ENCODE results near the gene ETDC.

Gene ETDC

GRCh38 chrX:135331525-135331924, 22.2 kb downstream of the ETDC start:
- Mint-ChIP-seq H3K27me3 (ENCODE audit: low read depth) (no peaks in the 10 kb centered on the region), H3K27ac (no peak overlapping the region), H3K4me1 (no peaks in the 10 kb centered on the region), H3K9me3 (peaks cover 19% of the 10 kb centered on the region), H3K36me3 (ENCODE audit: low read depth) (peaks cover 40% of the 10 kb centered on the region), H3K4me3 (no peak overlapping the region)
- TF ChIP-seq CTCF (IDR thresholded peaks at IDR 0.05; ENCODE audit: unreplicated experiment in 3 of 3) = no peak

- Mint-ChIP-seq H3K27ac (no peak overlapping the region), H3K36me3 (ENCODE audit: low read depth) (peaks cover 10% of the 10 kb centered on the region), H3K4me3 (peak overlapping the region; percentile 62 to 96 (median 95)), H3K4me1 (peaks cover 41% of the 10 kb centered on the region), H3K27me3 (ENCODE audit: low read depth) (no peaks in the 10 kb centered on the region), H3K9me3 (peaks cover 4% of the 10 kb centered on the region)
- no peak for TF ChIP-seq CTCF (IDR thresholded peaks at IDR 0.05; ENCODE audit: unreplicated experiment in 3 of 3)
Observed at GRCh38 chrX:135340831-135341230, 31.6 kb downstream of the ETDC start.

GRCh38 chrX:135345107-135345589, 35.9 kb downstream of the ETDC start:
- Mint-ChIP-seq H3K36me3 (ENCODE audit: low read depth) (peaks cover 22% of the 10 kb centered on the region), H3K4me1 (peaks cover 41% of the 10 kb centered on the region), H3K27me3 (ENCODE audit: low read depth) (no peaks in the 10 kb centered on the region), H3K4me3 (peak overlapping the region; percentile 91 to 96 (median 95)), H3K27ac (peak overlapping the region; percentile 98 to 99 (median 98)), H3K9me3 (peaks cover 5% of the 10 kb centered on the region)
- TF ChIP-seq CTCF (IDR thresholded peaks at IDR 0.05; ENCODE audit: unreplicated experiment in 3 of 3) = no peak

- peaks cover 10% of the 10 kb centered on the region for H3K9me3 Mint-ChIP-seq
- peaks cover 23% of the 10 kb centered on the region for H3K4me1 Mint-ChIP-seq
- H3K36me3 Mint-ChIP-seq (ENCODE audit: low read depth) = peaks cover 34% of the 10 kb centered on the region
- H3K27ac Mint-ChIP-seq = no peak overlapping the region
- no peaks in the 10 kb centered on the region for H3K27me3 Mint-ChIP-seq (ENCODE audit: low read depth)
- no peak for TF ChIP-seq CTCF (IDR thresholded peaks at IDR 0.05; ENCODE audit: unreplicated experiment in 3 of 3)
- no peak overlapping the region for H3K4me3 Mint-ChIP-seq
Observed at GRCh38 chrX:135346975-135347374, 37.7 kb downstream of the ETDC start.

GRCh38 chrX:135347381-135348016, 38.2 kb downstream of the ETDC start:
- Mint-ChIP-seq H3K27me3 (ENCODE audit: low read depth) (no peaks in the 10 kb centered on the region), H3K9me3 (peaks cover 10% of the 10 kb centered on the region), H3K27ac (no peak overlapping the region), H3K4me1 (peaks cover 17% of the 10 kb centered on the region), H3K4me3 (peak overlapping the region in 1 of 3 experiments; percentile 28), H3K36me3 (ENCODE audit: low read depth) (peaks cover 34% of the 10 kb centered on the region)
- TF ChIP-seq CTCF (IDR thresholded peaks at IDR 0.05; ENCODE audit: unreplicated experiment in 3 of 3) = no peak

- Mint-ChIP-seq H3K27me3 (ENCODE audit: low read depth) (no peaks in the 10 kb centered on the region), H3K4me1 (no peaks in the 10 kb centered on the region), H3K36me3 (ENCODE audit: low read depth) (peaks cover 38% of the 10 kb centered on the region), H3K4me3 (no peak overlapping the region), H3K9me3 (peaks cover 5% of the 10 kb centered on the region), H3K27ac (no peak overlapping the region)
- TF ChIP-seq CTCF (IDR thresholded peaks at IDR 0.05; ENCODE audit: unreplicated experiment in 3 of 3) = no peak
Observed at GRCh38 chrX:135354288-135354687, 45.0 kb downstream of the ETDC start.

All from nephron (organoid).